ENCODE data around the gene ATG5. TPM values are rescaled to one million over a fixed set of nuclear protein-coding genes. Genes with fewer than 3 reads are reported as not detected.

The ATG5 gene
- total and polyA plus RNA-seq, 2 experiments from 2014 or later, result 31.6 to 48.2 TPM

DNA sequence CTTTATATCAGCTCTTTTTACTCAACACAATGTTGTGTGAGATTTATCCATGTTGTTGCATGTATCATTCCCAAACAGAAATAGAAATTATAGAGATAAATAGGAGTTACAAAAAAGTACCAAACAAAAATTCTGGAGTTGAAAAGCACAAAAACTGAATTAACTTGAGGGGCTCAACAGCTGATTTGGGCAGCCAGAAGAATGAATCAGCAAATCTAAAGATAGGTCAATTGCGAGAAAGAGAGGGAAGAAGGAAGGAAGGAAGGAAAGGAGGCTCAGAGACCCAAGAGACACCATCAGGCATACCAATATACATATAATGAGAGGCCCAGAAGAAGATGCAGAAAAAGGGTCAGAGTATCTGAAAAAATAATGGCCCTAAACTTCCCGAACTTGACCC lies 98.9 kb downstream of the ATG5 start:
- Mint-ChIP-seq H3K4me3 (no peak overlapping the region), H3K27ac (no peak overlapping the region; the same call in 1 of the 2 replicates), H3K4me1 (no peaks in the 10 kb centered on the region), H3K36me3 (ENCODE audit: low read depth) (peaks cover 30% of the 10 kb centered on the region), H3K9me3 (peaks cover 12% of the 10 kb centered on the region; the same call in 2 of the 3 replicates), H3K27me3 (ENCODE audit: insufficient read depth, low read depth, poor library complexity) (peaks cover 3% of the 10 kb centered on the region)
- Histone ChIP-seq H3K27ac (ENCODE audit: low read depth) (no peak overlapping the region), H3K4me3 (no peak overlapping the region), H3K36me3 (ENCODE audit: insufficient read depth) (no peaks in the 10 kb centered on the region), H3K79me2 (replicated peaks; ENCODE audit: insufficient read depth) (peaks cover 19% of the 10 kb centered on the region), H3F3A (replicated peaks; ENCODE audit: low read depth) (no peaks in the 10 kb centered on the region), H3K27me3 (ENCODE audit: insufficient read depth) (no peaks in the 10 kb centered on the region), H2AFZ (no peak overlapping the region), H4K20me1 (replicated peaks; ENCODE audit: insufficient read depth) (no peaks in the 10 kb centered on the region; the same call in 1 of the 2 replicates), H3K9me2 (ENCODE audit: insufficient read depth) (no peaks in the 10 kb centered on the region), H3K4me2 (no peak overlapping the region), H3K4me1 (ENCODE audit: insufficient read depth) (no peaks in the 10 kb centered on the region)
- DNase-seq (ENCODE audit: low spot score) (no peak), ATAC-seq (no peak)
- TF ChIP-seq EZH2phosphoT487 (IDR thresholded peaks at IDR 0.05; ENCODE audit: unreplicated experiment) (no peak), NANOG (IDR thresholded peaks at IDR 0.05; ENCODE audit: borderline replicate concordance) (no peak), ZNF114 (CRISPR knock-in tag; IDR thresholded peaks at IDR 0.05) (no peak), EZH2 (IDR thresholded peaks at IDR 0.05; ENCODE audit: low read depth, unreplicated experiment) (no peak), STAT1 (IDR thresholded peaks at IDR 0.05; ENCODE audit: unreplicated experiment) (no peak), POLR2AphosphoS5 (IDR thresholded peaks at IDR 0.05; ENCODE audit: low read depth) (no peak), CREB1 (CRISPR knock-in tag; IDR thresholded peaks at IDR 0.05; ENCODE audit: low read depth) (no peak), ZNF331 (CRISPR knock-in tag; IDR thresholded peaks at IDR 0.05; ENCODE audit: low read depth) (no peak), JUNB (IDR thresholded peaks at IDR 0.05; ENCODE audit: unreplicated experiment) (no peak)
- TF ChIP-seq, protein P1, sequence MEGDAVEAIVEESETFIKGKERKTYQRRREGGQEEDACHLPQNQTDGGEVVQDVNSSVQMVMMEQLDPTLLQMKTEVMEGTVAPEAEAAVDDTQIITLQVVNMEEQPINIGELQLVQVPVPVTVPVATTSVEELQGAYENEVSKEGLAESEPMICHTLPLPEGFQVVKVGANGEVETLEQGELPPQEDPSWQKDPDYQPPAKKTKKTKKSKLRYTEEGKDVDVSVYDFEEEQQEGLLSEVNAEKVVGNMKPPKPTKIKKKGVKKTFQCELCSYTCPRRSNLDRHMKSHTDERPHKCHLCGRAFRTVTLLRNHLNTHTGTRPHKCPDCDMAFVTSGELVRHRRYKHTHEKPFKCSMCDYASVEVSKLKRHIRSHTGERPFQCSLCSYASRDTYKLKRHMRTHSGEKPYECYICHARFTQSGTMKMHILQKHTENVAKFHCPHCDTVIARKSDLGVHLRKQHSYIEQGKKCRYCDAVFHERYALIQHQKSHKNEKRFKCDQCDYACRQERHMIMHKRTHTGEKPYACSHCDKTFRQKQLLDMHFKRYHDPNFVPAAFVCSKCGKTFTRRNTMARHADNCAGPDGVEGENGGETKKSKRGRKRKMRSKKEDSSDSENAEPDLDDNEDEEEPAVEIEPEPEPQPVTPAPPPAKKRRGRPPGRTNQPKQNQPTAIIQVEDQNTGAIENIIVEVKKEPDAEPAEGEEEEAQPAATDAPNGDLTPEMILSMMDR (conservative IDR thresholded peaks at IDR 0.05; ENCODE audit: low read depth in 2 of 2), result no peak
- TF ChIP-seq, protein P2, sequence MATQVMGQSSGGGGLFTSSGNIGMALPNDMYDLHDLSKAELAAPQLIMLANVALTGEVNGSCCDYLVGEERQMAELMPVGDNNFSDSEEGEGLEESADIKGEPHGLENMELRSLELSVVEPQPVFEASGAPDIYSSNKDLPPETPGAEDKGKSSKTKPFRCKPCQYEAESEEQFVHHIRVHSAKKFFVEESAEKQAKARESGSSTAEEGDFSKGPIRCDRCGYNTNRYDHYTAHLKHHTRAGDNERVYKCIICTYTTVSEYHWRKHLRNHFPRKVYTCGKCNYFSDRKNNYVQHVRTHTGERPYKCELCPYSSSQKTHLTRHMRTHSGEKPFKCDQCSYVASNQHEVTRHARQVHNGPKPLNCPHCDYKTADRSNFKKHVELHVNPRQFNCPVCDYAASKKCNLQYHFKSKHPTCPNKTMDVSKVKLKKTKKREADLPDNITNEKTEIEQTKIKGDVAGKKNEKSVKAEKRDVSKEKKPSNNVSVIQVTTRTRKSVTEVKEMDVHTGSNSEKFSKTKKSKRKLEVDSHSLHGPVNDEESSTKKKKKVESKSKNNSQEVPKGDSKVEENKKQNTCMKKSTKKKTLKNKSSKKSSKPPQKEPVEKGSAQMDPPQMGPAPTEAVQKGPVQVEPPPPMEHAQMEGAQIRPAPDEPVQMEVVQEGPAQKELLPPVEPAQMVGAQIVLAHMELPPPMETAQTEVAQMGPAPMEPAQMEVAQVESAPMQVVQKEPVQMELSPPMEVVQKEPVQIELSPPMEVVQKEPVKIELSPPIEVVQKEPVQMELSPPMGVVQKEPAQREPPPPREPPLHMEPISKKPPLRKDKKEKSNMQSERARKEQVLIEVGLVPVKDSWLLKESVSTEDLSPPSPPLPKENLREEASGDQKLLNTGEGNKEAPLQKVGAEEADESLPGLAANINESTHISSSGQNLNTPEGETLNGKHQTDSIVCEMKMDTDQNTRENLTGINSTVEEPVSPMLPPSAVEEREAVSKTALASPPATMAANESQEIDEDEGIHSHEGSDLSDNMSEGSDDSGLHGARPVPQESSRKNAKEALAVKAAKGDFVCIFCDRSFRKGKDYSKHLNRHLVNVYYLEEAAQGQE (IDR thresholded peaks at IDR 0.05; ENCODE audit: unreplicated experiment), result no peak
- TF ChIP-seq, protein P3, sequence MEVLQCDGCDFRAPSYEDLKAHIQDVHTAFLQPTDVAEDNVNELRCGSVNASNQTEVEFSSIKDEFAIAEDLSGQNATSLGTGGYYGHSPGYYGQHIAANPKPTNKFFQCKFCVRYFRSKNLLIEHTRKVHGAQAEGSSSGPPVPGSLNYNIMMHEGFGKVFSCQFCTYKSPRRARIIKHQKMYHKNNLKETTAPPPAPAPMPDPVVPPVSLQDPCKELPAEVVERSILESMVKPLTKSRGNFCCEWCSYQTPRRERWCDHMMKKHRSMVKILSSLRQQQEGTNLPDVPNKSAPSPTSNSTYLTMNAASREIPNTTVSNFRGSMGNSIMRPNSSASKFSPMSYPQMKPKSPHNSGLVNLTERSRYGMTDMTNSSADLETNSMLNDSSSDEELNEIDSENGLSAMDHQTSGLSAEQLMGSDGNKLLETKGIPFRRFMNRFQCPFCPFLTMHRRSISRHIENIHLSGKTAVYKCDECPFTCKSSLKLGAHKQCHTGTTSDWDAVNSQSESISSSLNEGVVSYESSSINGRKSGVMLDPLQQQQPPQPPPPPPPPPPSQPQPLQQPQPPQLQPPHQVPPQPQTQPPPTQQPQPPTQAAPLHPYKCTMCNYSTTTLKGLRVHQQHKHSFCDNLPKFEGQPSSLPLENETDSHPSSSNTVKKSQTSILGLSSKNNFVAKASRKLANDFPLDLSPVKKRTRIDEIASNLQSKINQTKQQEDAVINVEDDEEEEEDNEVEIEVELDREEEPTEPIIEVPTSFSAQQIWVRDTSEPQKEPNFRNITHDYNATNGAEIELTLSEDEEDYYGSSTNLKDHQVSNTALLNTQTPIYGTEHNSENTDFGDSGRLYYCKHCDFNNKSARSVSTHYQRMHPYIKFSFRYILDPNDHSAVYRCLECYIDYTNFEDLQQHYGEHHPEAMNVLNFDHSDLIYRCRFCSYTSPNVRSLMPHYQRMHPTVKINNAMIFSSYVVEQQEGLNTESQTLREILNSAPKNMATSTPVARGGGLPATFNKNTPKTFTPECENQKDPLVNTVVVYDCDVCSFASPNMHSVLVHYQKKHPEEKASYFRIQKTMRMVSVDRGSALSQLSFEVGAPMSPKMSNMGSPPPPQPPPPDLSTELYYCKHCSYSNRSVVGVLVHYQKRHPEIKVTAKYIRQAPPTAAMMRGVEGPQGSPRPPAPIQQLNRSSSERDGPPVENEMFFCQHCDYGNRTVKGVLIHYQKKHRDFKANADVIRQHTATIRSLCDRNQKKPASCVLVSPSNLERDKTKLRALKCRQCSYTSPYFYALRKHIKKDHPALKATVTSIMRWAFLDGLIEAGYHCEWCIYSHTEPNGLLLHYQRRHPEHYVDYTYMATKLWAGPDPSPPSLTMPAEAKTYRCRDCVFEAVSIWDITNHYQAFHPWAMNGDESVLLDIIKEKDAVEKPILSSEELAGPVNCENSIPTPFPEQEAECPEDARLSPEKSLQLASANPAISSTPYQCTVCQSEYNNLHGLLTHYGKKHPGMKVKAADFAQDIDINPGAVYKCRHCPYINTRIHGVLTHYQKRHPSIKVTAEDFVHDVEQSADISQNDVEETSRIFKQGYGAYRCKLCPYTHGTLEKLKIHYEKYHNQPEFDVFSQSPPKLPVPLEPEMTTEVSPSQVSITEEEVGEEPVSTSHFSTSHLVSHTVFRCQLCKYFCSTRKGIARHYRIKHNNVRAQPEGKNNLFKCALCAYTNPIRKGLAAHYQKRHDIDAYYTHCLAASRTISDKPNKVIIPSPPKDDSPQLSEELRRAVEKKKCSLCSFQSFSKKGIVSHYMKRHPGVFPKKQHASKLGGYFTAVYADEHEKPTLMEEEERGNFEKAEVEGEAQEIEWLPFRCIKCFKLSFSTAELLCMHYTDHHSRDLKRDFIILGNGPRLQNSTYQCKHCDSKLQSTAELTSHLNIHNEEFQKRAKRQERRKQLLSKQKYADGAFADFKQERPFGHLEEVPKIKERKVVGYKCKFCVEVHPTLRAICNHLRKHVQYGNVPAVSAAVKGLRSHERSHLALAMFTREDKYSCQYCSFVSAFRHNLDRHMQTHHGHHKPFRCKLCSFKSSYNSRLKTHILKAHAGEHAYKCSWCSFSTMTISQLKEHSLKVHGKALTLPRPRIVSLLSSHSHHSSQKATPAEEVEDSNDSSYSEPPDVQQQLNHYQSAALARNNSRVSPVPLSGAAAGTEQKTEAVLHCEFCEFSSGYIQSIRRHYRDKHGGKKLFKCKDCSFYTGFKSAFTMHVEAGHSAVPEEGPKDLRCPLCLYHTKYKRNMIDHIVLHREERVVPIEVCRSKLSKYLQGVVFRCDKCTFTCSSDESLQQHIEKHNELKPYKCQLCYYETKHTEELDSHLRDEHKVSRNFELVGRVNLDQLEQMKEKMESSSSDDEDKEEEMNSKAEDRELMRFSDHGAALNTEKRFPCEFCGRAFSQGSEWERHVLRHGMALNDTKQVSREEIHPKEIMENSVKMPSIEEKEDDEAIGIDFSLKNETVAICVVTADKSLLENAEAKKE (CRISPR knock-in tag; IDR thresholded peaks at IDR 0.05), result no peak
- TF ChIP-seq, protein P4, sequence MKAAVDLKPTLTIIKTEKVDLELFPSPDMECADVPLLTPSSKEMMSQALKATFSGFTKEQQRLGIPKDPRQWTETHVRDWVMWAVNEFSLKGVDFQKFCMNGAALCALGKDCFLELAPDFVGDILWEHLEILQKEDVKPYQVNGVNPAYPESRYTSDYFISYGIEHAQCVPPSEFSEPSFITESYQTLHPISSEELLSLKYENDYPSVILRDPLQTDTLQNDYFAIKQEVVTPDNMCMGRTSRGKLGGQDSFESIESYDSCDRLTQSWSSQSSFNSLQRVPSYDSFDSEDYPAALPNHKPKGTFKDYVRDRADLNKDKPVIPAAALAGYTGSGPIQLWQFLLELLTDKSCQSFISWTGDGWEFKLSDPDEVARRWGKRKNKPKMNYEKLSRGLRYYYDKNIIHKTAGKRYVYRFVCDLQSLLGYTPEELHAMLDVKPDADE (IDR thresholded peaks at IDR 0.05), result no peak
